ENCODE data around the gene MVB12B.

MVB12B gene

GRCh38 chr9:126318858-126319257 lies 7.8 kb upstream of the MVB12B start:
- Histone ChIP-seq H3K27ac (ENCODE audit: insufficient read depth, low read depth, low read length, poor library complexity, severe bottlenecking) (no peak overlapping the region), H3K4me1 (ENCODE audit: control insufficient read depth, insufficient read depth, low read length) (peaks cover 3% of the 10 kb centered on the region), H3K27me3 (ENCODE audit: control insufficient read depth, insufficient read depth, low read length, poor library complexity, severe bottlenecking) (no peaks in the 10 kb centered on the region), H3K36me3 (ENCODE audit: control insufficient read depth, insufficient read depth, low read length) (no peaks in the 10 kb centered on the region), H3K9me3 (ENCODE audit: control insufficient read depth, low read length) (peaks cover 2% of the 10 kb centered on the region), H3K4me3 (ENCODE audit: insufficient read depth, low read depth, low read length) (no peak overlapping the region)
- WGBS, 2 experiments, result 80 to 82% methylated on average over 6 of the region's 6 CpGs

- Histone ChIP-seq H3K4me1 (ENCODE audit: control insufficient read depth, insufficient read depth, low read length) (peaks cover 3% of the 10 kb centered on the region), H3K36me3 (ENCODE audit: control insufficient read depth, insufficient read depth, low read length) (no peaks in the 10 kb centered on the region), H3K27ac (ENCODE audit: insufficient read depth, low read depth, low read length, poor library complexity, severe bottlenecking) (no peak overlapping the region), H3K9me3 (ENCODE audit: control insufficient read depth, low read length) (peaks cover 6% of the 10 kb centered on the region), H3K4me3 (ENCODE audit: insufficient read depth, low read depth, low read length) (no peak overlapping the region), H3K27me3 (ENCODE audit: control insufficient read depth, insufficient read depth, low read length, poor library complexity, severe bottlenecking) (no peaks in the 10 kb centered on the region)
- WGBS, 2 experiments, result 80 to 89% methylated on average over 5 of the region's 5 CpGs
Observed at GRCh38 chr9:126319671-126320070, 7.0 kb upstream of the MVB12B start.

DNA sequence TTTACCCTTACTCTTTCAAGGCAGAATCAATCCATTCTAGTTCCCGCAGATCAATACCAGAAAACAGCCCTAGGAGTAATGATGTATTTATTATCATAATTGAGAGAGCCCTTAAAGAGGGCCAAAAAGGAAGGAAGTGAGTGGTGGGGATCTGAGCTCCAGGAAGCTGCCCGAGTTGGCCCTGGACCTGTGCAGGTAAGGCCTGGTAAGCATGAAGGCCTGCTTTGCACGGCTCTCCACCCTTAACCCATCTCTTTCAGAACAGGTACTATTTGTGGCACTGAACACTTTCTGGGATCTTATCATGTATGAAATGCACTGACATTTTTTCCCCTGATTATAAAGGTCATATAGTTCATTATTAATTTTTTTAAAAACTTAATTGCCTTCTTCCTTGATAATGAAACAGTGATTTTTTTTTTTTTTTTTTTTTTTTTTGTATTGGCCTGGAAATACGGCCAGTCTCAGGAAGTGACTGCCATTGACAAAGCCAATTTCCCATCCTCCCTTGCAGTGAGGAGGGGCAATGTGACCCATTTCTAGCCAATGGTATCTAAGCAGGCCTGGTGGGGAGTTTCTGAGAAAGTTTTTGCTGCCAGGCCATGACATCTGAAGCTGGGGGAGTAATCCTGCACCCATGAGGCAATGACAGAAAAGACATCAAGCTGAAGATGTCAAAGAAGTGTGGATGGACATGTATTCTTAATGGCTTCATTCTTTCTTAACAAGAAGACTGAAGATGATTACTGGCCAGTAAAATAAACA lies 6.3 kb upstream of the MVB12B start:
- no peaks in the 10 kb centered on the region for H3K36me3 ChIP-seq (ENCODE audit: control insufficient read depth, insufficient read depth, low read length)
- 86 to 90% methylated on average over 3 to 4 of the region's 4 CpGs for WGBS, 2 experiments

DNA sequence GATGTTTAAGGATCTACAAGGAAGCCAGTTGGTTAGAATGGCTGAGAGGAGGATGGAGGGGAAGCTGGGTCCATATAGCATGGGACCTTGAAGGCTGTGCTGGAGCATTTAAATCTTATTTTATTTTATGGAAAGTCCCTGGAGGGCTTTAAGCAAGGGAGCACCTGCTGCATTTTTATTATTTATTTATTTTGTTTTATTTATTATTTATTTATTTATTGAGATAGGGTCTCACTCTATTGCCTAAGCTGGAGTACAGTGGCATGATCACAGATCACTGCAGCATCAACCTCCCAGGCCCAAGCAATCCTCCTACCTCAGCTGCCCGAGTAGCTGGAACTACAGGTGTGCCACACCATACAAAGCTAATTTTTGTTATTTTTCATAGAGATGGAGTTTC lies 4.9 kb upstream of the MVB12B start:
- no peaks in the 10 kb centered on the region for H3K27me3 ChIP-seq (ENCODE audit: control insufficient read depth, insufficient read depth, low read length, poor library complexity, severe bottlenecking)
- WGBS, 2 experiments, result 91 to 92% methylated on average over 1 of the region's 1 CpG
- H3K4me1 ChIP-seq (ENCODE audit: control insufficient read depth, insufficient read depth, low read length), result peaks cover 9% of the 10 kb centered on the region
- peaks cover 6% of the 10 kb centered on the region for H3K9me3 ChIP-seq (ENCODE audit: control insufficient read depth, low read length)
- no peak overlapping the region for H3K27ac ChIP-seq (ENCODE audit: insufficient read depth, low read depth, low read length, poor library complexity, severe bottlenecking)
- H3K4me3 ChIP-seq (ENCODE audit: insufficient read depth, low read depth, low read length), result no peak overlapping the region
- no peaks in the 10 kb centered on the region for H3K36me3 ChIP-seq (ENCODE audit: control insufficient read depth, insufficient read depth, low read length)

More for the DNA sequence above, 6.3 kb upstream of the MVB12B start:
- Histone ChIP-seq H3K27ac (ENCODE audit: insufficient read depth, low read depth, low read length, poor library complexity, severe bottlenecking) (no peak overlapping the region), H3K27me3 (ENCODE audit: control insufficient read depth, insufficient read depth, low read length, poor library complexity, severe bottlenecking) (no peaks in the 10 kb centered on the region), H3K9me3 (ENCODE audit: control insufficient read depth, low read length) (peaks cover 6% of the 10 kb centered on the region), H3K4me1 (ENCODE audit: control insufficient read depth, insufficient read depth, low read length) (peaks cover 3% of the 10 kb centered on the region), H3K4me3 (ENCODE audit: insufficient read depth, low read depth, low read length) (no peak overlapping the region)

- 74 to 80% methylated on average over 6 of the region's 6 CpGs for WGBS, 2 experiments
- H3K4me3 ChIP-seq (ENCODE audit: insufficient read depth, low read depth, low read length), result peak overlapping the region; percentile 53
- H3K4me1 ChIP-seq (ENCODE audit: control insufficient read depth, insufficient read depth, low read length), result peaks cover 17% of the 10 kb centered on the region
- no peaks in the 10 kb centered on the region for H3K27me3 ChIP-seq (ENCODE audit: control insufficient read depth, insufficient read depth, low read length, poor library complexity, severe bottlenecking)
- H3K27ac ChIP-seq (ENCODE audit: insufficient read depth, low read depth, low read length, poor library complexity, severe bottlenecking), result no peak overlapping the region
- peaks cover 6% of the 10 kb centered on the region for H3K9me3 ChIP-seq (ENCODE audit: control insufficient read depth, low read length)
- H3K36me3 ChIP-seq (ENCODE audit: control insufficient read depth, insufficient read depth, low read length), result no peaks in the 10 kb centered on the region
Observed at GRCh38 chr9:126325821-126326220, 808 bp upstream of the MVB12B start.

- WGBS, 2 experiments, result 8% methylated on average over 59 of the region's 59 CpGs
- Histone ChIP-seq H3K4me1 (ENCODE audit: control insufficient read depth, insufficient read depth, low read length) (peaks cover 25% of the 10 kb centered on the region), H3K9me3 (ENCODE audit: control insufficient read depth, low read length) (peaks cover 6% of the 10 kb centered on the region), H3K27ac (ENCODE audit: insufficient read depth, low read depth, low read length, poor library complexity, severe bottlenecking) (no peak overlapping the region), H3K27me3 (ENCODE audit: control insufficient read depth, insufficient read depth, low read length, poor library complexity, severe bottlenecking) (no peaks in the 10 kb centered on the region), H3K36me3 (ENCODE audit: control insufficient read depth, insufficient read depth, low read length) (no peaks in the 10 kb centered on the region), H3K4me3 (ENCODE audit: insufficient read depth, low read depth, low read length) (peak overlapping the region; percentile 56)
Observed at GRCh38 chr9:126327006-126327713, 531 bp downstream of the MVB12B start.

- Histone ChIP-seq H3K36me3 (ENCODE audit: control insufficient read depth, insufficient read depth, low read length) (no peaks in the 10 kb centered on the region), H3K4me3 (ENCODE audit: insufficient read depth, low read depth, low read length) (peak overlapping the region; percentile 56), H3K9me3 (ENCODE audit: control insufficient read depth, low read length) (peaks cover 6% of the 10 kb centered on the region), H3K27ac (ENCODE audit: insufficient read depth, low read depth, low read length, poor library complexity, severe bottlenecking) (no peak overlapping the region), H3K4me1 (ENCODE audit: control insufficient read depth, insufficient read depth, low read length) (peaks cover 31% of the 10 kb centered on the region), H3K27me3 (ENCODE audit: control insufficient read depth, insufficient read depth, low read length, poor library complexity, severe bottlenecking) (no peaks in the 10 kb centered on the region)
- 86 to 90% methylated on average over 5 of the region's 5 CpGs for WGBS, 2 experiments
Observed at GRCh38 chr9:126327714-126328185, 1.1 kb downstream of the MVB12B start.

DNA sequence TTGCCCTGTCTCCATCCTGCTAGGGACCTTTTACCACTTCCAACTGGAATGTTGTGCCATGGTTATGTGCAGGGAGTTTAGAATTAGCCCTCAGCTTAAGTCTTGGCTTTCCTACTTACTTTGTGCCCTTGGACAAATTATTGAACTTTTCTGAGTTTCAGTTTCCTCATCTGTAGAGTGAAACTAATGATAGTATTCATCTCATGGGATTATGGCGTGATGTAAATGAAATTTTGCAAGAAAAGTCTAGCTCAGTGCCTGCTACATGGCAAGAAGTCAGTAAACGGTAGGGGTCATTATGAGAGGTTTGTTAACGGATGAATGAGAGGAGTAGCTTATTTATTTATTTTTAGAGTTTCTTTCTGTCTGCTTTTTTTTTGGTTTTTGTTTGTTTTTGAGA lies 1.8 kb downstream of the MVB12B start:
- Histone ChIP-seq H3K27me3 (ENCODE audit: control insufficient read depth, insufficient read depth, low read length, poor library complexity, severe bottlenecking) (no peaks in the 10 kb centered on the region), H3K27ac (ENCODE audit: insufficient read depth, low read depth, low read length, poor library complexity, severe bottlenecking) (no peak overlapping the region), H3K4me3 (ENCODE audit: insufficient read depth, low read depth, low read length) (no peak overlapping the region), H3K9me3 (ENCODE audit: control insufficient read depth, low read length) (peaks cover 6% of the 10 kb centered on the region), H3K36me3 (ENCODE audit: control insufficient read depth, insufficient read depth, low read length) (no peaks in the 10 kb centered on the region), H3K4me1 (ENCODE audit: control insufficient read depth, insufficient read depth, low read length) (peaks cover 31% of the 10 kb centered on the region)
- WGBS, 2 experiments, result 96 to 97% methylated on average over 3 of the region's 3 CpGs

DNA sequence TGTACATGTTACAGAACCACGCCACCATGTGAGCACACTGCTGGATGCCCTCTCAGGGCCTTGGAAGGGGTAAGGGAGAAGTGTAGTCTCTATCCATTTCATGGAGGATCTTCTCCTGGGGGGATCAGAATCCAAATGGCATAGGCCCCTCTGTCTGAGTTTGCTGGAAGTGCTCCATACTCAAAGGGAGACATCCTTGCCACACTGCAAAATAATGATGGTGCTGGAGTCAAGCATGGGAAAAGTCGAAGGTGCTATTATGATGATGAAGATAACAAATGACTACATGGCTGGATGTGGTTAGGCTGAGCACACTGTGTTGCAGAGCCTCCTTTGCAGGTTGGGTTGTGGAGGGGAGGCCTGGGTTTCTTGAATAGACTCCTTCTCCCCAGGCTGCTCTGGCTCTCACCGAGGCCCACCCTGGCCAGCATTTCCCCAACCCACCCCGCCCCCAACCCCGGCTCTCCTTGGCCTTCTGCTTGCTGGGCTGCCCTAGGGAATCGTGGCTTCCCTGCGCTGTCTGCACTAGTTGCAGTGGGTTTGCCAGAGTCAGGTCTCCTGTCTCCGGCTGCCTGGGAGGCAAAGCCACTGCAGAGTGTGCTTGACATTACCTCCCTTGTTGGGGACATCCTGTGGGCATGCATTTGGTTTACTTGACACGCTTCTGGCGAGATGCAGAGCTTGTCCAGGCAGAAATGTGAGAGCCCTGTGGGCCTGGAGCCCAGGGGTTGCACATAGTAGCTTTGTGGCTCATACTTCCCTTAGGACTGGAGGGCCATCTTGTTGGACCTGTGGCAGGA lies 3.0 kb downstream of the MVB12B start:
- H3K27me3 ChIP-seq (ENCODE audit: control insufficient read depth, insufficient read depth, low read length, poor library complexity, severe bottlenecking), result no peaks in the 10 kb centered on the region
- H3K4me3 ChIP-seq (ENCODE audit: insufficient read depth, low read depth, low read length), result no peak overlapping the region
- no peaks in the 10 kb centered on the region for H3K36me3 ChIP-seq (ENCODE audit: control insufficient read depth, insufficient read depth, low read length)
- H3K9me3 ChIP-seq (ENCODE audit: control insufficient read depth, low read length), result no peaks in the 10 kb centered on the region
- no peak overlapping the region for H3K27ac ChIP-seq (ENCODE audit: insufficient read depth, low read depth, low read length, poor library complexity, severe bottlenecking)
- peaks cover 31% of the 10 kb centered on the region for H3K4me1 ChIP-seq (ENCODE audit: control insufficient read depth, insufficient read depth, low read length)
- WGBS, 2 experiments, result 91 to 94% methylated on average over 10 of the region's 10 CpGs

DNA sequence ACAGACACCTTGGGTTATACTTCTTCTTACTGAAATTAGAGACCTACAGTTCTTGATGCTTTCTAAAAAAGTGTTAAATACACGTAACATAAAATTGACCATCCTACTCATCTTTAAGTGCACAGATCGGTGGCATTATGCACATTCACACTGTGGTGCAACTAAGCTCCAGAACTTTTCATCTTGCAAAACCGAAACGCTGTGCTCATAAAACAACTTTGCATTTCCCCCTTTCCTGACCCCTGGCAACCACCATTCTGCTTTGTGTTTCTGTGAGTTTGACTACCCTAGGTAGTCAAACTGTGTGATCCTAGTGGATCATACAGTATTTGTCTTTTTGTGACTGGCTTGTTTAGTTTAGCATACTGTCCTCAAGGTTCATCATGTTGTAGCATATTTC lies 3.9 kb downstream of the MVB12B start:
- no peak overlapping the region for H3K4me3 ChIP-seq (ENCODE audit: insufficient read depth, low read depth, low read length)
- whole genome bisulfite sequencing, 2 experiments, result 96 to 98% methylated on average over 4 of the region's 4 CpGs
- no peak overlapping the region for H3K27ac ChIP-seq (ENCODE audit: insufficient read depth, low read depth, low read length, poor library complexity, severe bottlenecking)
- no peaks in the 10 kb centered on the region for H3K9me3 ChIP-seq (ENCODE audit: control insufficient read depth, low read length)
- peaks cover 31% of the 10 kb centered on the region for H3K4me1 ChIP-seq (ENCODE audit: control insufficient read depth, insufficient read depth, low read length)
- no peaks in the 10 kb centered on the region for H3K36me3 ChIP-seq (ENCODE audit: control insufficient read depth, insufficient read depth, low read length)
- no peaks in the 10 kb centered on the region for H3K27me3 ChIP-seq (ENCODE audit: control insufficient read depth, insufficient read depth, low read length, poor library complexity, severe bottlenecking)
